HG03103 (cell line): ENCODE data around the gene AMMECR1.
"Not testable (repeated sequence)": the region's sequence is repeated elsewhere in the genome, so short reads cannot be mapped to it uniquely, and the experiment has no call there.

ENCODE experiments used
- ATAC-seq: cut with Tn5 transposase; IDR thresholded peaks from one replicate; pipeline ENCODE4 v1.9.1; 2021; ENCODE audit warnings: low read depth; ENCODE audit not compliant: unreplicated experiment

Gene AMMECR1

GRCh38 chrX:110175146-110175545 is 142.7 kb downstream of the AMMECR1 start:
- ATAC-seq: no peak

- ATAC-seq: no peak
Measured at GRCh38 chrX:110173192-110174175, 144.4 kb downstream of the AMMECR1 start.

- peak; percentile 98 for ATAC-seq
Measured at GRCh38 chrX:110172215-110172614, 145.7 kb downstream of the AMMECR1 start.

GRCh38 chrX:110171442-110171841 is 146.4 kb downstream of the AMMECR1 start:
- no peak for ATAC-seq

- ATAC-seq: no peak
Measured at GRCh38 chrX:110170029-110170428, 147.9 kb downstream of the AMMECR1 start.

GRCh38 chrX:110168585-110168984 is 149.3 kb downstream of the AMMECR1 start:
- ATAC-seq: no peak

GRCh38 chrX:110167952-110168451 is 149.9 kb downstream of the AMMECR1 start:
- no peak for ATAC-seq

GRCh38 chrX:110163488-110163887 is 154.4 kb downstream of the AMMECR1 start:
- ATAC-seq: no peak

- no peak for ATAC-seq
Measured at GRCh38 chrX:110162867-110163266, 155.0 kb downstream of the AMMECR1 start.

GRCh38 chrX:110162131-110162530 is 155.8 kb downstream of the AMMECR1 start:
- no peak for ATAC-seq

GRCh38 chrX:110161361-110161686 is 156.6 kb downstream of the AMMECR1 start:
- ATAC-seq: no peak

GRCh38 chrX:110159865-110160264 is 158.0 kb downstream of the AMMECR1 start:
- no peak for ATAC-seq

GRCh38 chrX:110159235-110159634 is 158.7 kb downstream of the AMMECR1 start:
- no peak for ATAC-seq

GRCh38 chrX:110157444-110157843 is 160.4 kb downstream of the AMMECR1 start:
- ATAC-seq: no peak

- ATAC-seq: no peak
Measured at GRCh38 chrX:110156167-110156754, 161.6 kb downstream of the AMMECR1 start.

GRCh38 chrX:110155759-110156158 is 162.1 kb downstream of the AMMECR1 start:
- ATAC-seq: no peak

- not testable (repeated sequence) for ATAC-seq
Measured at GRCh38 chrX:110154328-110154727, 163.6 kb downstream of the AMMECR1 start.

- ATAC-seq: no peak
Measured at GRCh38 chrX:110153896-110154295, 164.0 kb downstream of the AMMECR1 start.

GRCh38 chrX:110153244-110153643 is 164.6 kb downstream of the AMMECR1 start:
- ATAC-seq: no peak

GRCh38 chrX:110146521-110146920 is 171.4 kb downstream of the AMMECR1 start:
- no peak for ATAC-seq

GRCh38 chrX:110145854-110146253 is 172.0 kb downstream of the AMMECR1 start:
- no peak for ATAC-seq

GRCh38 chrX:110145311-110145710 is 172.6 kb downstream of the AMMECR1 start:
- ATAC-seq: no peak
